Fibroblast of skin of left quadriceps (primary cell): ENCODE results near the gene LCT.
"Not testable (repeated sequence)": the region's sequence is repeated elsewhere in the genome, so short reads cannot be mapped to it uniquely, and the experiment has no call there.

Experiments
- DNase-seq, 2 experiments: peaks; one replicate each; pipeline ENCODE4 v3.0.0-alpha.2; 2013; ENCODE audit warnings: low read depth in 2 of 2

Gene LCT

GRCh38 chr2:135797497-135798274 lies 39.3 kb downstream of the LCT start:
- peak; percentile 50 to 57 for DNase-seq

GRCh38 chr2:135796606-135797005 lies 40.4 kb downstream of the LCT start:
- no peak for DNase-seq

GRCh38 chr2:135795641-135796040 lies 41.3 kb downstream of the LCT start:
- DNase-seq = not testable (repeated sequence)

- no peak for DNase-seq
Observed at GRCh38 chr2:135792401-135793150, 44.4 kb downstream of the LCT start.

- DNase-seq = no peak
Observed at GRCh38 chr2:135791418-135792190, 45.4 kb downstream of the LCT start.

GRCh38 chr2:135790423-135790822 lies 46.6 kb downstream of the LCT start:
- no peak for DNase-seq

- peak; percentile 74 to 76 for DNase-seq
Observed at GRCh38 chr2:135786823-135787222, 50.2 kb downstream of the LCT start.

GRCh38 chr2:135785032-135785431 lies 52.0 kb downstream of the LCT start:
- no peak for DNase-seq

GRCh38 chr2:135783439-135783838 lies 53.5 kb downstream of the LCT start:
- DNase-seq = no peak

GRCh38 chr2:135782231-135782630 lies 54.8 kb downstream of the LCT start:
- no peak for DNase-seq

GRCh38 chr2:135776367-135776766 lies 60.6 kb downstream of the LCT start:
- DNase-seq = no peak

- no peak for DNase-seq
Observed at GRCh38 chr2:135775420-135775819, 61.6 kb downstream of the LCT start.

GRCh38 chr2:135773917-135774316 lies 63.1 kb downstream of the LCT start:
- DNase-seq = no peak

- DNase-seq = no peak
Observed at GRCh38 chr2:135773319-135773718, 63.7 kb downstream of the LCT start.

GRCh38 chr2:135768863-135769262 lies 68.1 kb downstream of the LCT start:
- no peak for DNase-seq

GRCh38 chr2:135762530-135762929 lies 74.5 kb downstream of the LCT start:
- no peak for DNase-seq

GRCh38 chr2:135762022-135762421 lies 75.0 kb downstream of the LCT start:
- DNase-seq = no peak

- DNase-seq = no peak
Observed at GRCh38 chr2:135756692-135757091, 80.3 kb downstream of the LCT start.

GRCh38 chr2:135755573-135755972 lies 81.4 kb downstream of the LCT start:
- no peak for DNase-seq

GRCh38 chr2:135745545-135745944 lies 91.4 kb downstream of the LCT start:
- peak; percentile 57 to 63 for DNase-seq

- no peak for DNase-seq
Observed at GRCh38 chr2:135744760-135745314, 92.1 kb downstream of the LCT start.

- no peak for DNase-seq
Observed at GRCh38 chr2:135743860-135744259, 93.1 kb downstream of the LCT start.
